ENCODE measurements around the gene ATP8B1.

The ATP8B1 gene

DNA sequence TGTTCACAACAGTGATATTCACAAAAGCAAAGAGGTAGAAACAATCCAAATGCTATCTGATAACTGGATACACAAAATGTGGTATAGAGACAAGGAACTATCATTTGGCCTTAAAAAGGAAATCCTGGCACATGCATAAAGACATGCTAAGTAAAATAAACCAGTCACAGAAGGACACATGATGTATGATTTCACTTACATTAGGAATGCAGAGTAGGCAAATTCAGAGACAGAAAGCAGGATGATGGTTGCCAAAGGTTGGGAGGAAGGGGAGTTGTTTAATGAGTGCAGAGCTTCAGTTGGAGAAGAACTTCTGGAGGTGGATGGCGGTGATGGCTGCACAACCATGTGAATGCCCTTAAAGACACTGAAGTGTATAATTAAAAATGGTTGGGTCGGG is 38.1 kb downstream of the ATP8B1 start:
- no peak overlapping the region for H3K4me2 ChIP-seq (ENCODE audit: low read depth, low read length, poor library complexity, severe bottlenecking)
- H3K27ac ChIP-seq (ENCODE audit: low read depth, low read length) = no peak overlapping the region
- H2AFZ ChIP-seq (ENCODE audit: low read depth, low read length, severe bottlenecking) = no peak overlapping the region

DNA sequence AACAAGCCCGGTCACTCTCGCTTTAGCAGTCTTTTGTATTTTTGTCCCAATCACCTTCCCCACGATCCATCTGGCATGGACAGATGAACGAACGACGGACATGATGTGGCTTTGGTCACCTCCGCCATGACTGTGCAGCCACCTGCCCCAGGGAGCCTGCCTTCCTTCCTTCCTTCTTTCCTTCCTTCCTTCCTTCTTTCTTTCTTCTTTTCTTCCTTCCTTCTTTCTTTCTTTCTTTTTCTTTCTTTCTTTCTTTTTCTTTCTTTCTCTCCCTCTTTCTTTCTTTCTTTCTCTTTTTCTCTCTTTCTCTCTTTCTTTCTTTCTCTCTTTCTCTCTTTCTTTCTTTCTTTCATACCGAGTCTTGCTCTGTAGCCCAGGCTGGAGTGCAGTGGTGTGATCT is 39.0 kb downstream of the ATP8B1 start:
- H3F3A ChIP-seq (ENCODE audit: insufficient read depth) = no peaks in the 10 kb centered on the region
- TF ChIP-seq, protein P1, sequence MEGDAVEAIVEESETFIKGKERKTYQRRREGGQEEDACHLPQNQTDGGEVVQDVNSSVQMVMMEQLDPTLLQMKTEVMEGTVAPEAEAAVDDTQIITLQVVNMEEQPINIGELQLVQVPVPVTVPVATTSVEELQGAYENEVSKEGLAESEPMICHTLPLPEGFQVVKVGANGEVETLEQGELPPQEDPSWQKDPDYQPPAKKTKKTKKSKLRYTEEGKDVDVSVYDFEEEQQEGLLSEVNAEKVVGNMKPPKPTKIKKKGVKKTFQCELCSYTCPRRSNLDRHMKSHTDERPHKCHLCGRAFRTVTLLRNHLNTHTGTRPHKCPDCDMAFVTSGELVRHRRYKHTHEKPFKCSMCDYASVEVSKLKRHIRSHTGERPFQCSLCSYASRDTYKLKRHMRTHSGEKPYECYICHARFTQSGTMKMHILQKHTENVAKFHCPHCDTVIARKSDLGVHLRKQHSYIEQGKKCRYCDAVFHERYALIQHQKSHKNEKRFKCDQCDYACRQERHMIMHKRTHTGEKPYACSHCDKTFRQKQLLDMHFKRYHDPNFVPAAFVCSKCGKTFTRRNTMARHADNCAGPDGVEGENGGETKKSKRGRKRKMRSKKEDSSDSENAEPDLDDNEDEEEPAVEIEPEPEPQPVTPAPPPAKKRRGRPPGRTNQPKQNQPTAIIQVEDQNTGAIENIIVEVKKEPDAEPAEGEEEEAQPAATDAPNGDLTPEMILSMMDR (IDR thresholded peaks at IDR 0.05; ENCODE audit: insufficient read depth, low read length, poor library complexity, severe bottlenecking) = no peak
- TF ChIP-seq EZH2phosphoT487 (conservative IDR thresholded peaks at IDR 0.05; ENCODE audit: low read length) = no peak
- no peaks in the 10 kb centered on the region for H4K20me1 ChIP-seq (ENCODE audit: low read depth, low read length)
- no peak overlapping the region for H2AFZ ChIP-seq (ENCODE audit: low read depth, low read length, severe bottlenecking)
- H3K9ac ChIP-seq (ENCODE audit: low read length) = no peak overlapping the region
- H3K36me3 ChIP-seq (ENCODE audit: low read length) = no peaks in the 10 kb centered on the region
- no peak overlapping the region for H3K4me3 ChIP-seq (ENCODE audit: insufficient read depth, low read length, poor library complexity, severe bottlenecking)
- no peaks in the 10 kb centered on the region for H3K9me3 ChIP-seq (ENCODE audit: insufficient read depth, low read length)
- no peak overlapping the region for H3K4me2 ChIP-seq (ENCODE audit: low read depth, low read length, poor library complexity, severe bottlenecking)
- no peaks in the 10 kb centered on the region for H3K27me3 ChIP-seq (ENCODE audit: low read length)
- no peaks in the 10 kb centered on the region for H3K79me2 ChIP-seq (ENCODE audit: insufficient read depth, low read length)
- no peak overlapping the region for H3K27ac ChIP-seq (ENCODE audit: low read depth, low read length)
- H3K9me2 ChIP-seq (replicated peaks; ENCODE audit: insufficient read depth, low read length) = no peaks in the 10 kb centered on the region

More for the DNA sequence above, 38.1 kb downstream of the ATP8B1 start:
- H3F3A ChIP-seq (ENCODE audit: insufficient read depth) = no peaks in the 10 kb centered on the region
- no peak overlapping the region for H3K4me3 ChIP-seq (ENCODE audit: insufficient read depth, low read length, poor library complexity, severe bottlenecking)
- H4K20me1 ChIP-seq (ENCODE audit: low read depth, low read length) = no peaks in the 10 kb centered on the region
- no peaks in the 10 kb centered on the region for H3K27me3 ChIP-seq (ENCODE audit: low read length)
- no peaks in the 10 kb centered on the region for H3K9me2 ChIP-seq (replicated peaks; ENCODE audit: insufficient read depth, low read length)
- H3K9ac ChIP-seq (ENCODE audit: low read length) = no peak overlapping the region
- no peaks in the 10 kb centered on the region for H3K9me3 ChIP-seq (ENCODE audit: insufficient read depth, low read length)
- H3K79me2 ChIP-seq (ENCODE audit: insufficient read depth, low read length) = no peaks in the 10 kb centered on the region
- TF ChIP-seq EZH2phosphoT487 (conservative IDR thresholded peaks at IDR 0.05; ENCODE audit: low read length) = no peak
- TF ChIP-seq, protein P1 (IDR thresholded peaks at IDR 0.05; ENCODE audit: insufficient read depth, low read length, poor library complexity, severe bottlenecking) = no peak
- H3K36me3 ChIP-seq (ENCODE audit: low read length) = no peaks in the 10 kb centered on the region

DNA sequence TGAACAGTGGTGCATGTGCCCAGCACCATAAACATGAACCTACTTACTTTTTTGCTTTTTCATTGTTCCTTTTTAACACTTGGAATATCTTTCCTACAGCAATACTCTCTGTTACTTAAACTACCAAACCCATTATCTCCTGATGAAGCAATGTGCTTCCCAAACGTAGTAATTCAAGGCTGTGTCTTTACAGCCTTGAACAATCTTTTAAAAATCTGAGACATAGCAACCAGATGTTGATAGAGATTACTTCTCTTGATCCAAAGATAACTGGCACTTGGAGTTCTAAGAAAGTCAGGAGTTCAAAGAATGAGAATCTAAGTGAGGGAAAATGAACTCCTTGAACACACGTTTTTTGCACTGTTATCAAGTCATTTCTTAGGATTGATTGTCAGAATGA is 40.4 kb downstream of the ATP8B1 start:
- no peak overlapping the region for H3K9ac ChIP-seq (ENCODE audit: low read length)
- no peaks in the 10 kb centered on the region for H3F3A ChIP-seq (ENCODE audit: insufficient read depth)
- TF ChIP-seq, protein P1 (IDR thresholded peaks at IDR 0.05; ENCODE audit: insufficient read depth, low read length, poor library complexity, severe bottlenecking) = no peak
- no peak for TF ChIP-seq EZH2phosphoT487 (conservative IDR thresholded peaks at IDR 0.05; ENCODE audit: low read length)
- no peaks in the 10 kb centered on the region for H3K9me2 ChIP-seq (replicated peaks; ENCODE audit: insufficient read depth, low read length)
- no peak overlapping the region for H3K27ac ChIP-seq (ENCODE audit: low read depth, low read length)
- H4K20me1 ChIP-seq (ENCODE audit: low read depth, low read length) = no peaks in the 10 kb centered on the region
- H3K4me3 ChIP-seq (ENCODE audit: insufficient read depth, low read length, poor library complexity, severe bottlenecking) = no peak overlapping the region
- H2AFZ ChIP-seq (ENCODE audit: low read depth, low read length, severe bottlenecking) = no peak overlapping the region
- H3K9me3 ChIP-seq (ENCODE audit: insufficient read depth, low read length) = no peaks in the 10 kb centered on the region
- H3K79me2 ChIP-seq (ENCODE audit: insufficient read depth, low read length) = no peaks in the 10 kb centered on the region
- no peak overlapping the region for H3K4me2 ChIP-seq (ENCODE audit: low read depth, low read length, poor library complexity, severe bottlenecking)
- H3K27me3 ChIP-seq (ENCODE audit: low read length) = no peaks in the 10 kb centered on the region
- H3K36me3 ChIP-seq (ENCODE audit: low read length) = no peaks in the 10 kb centered on the region

Measured in SU-DHL-6 (cell line).